ENCODE results near the gene BST1.

DNA sequence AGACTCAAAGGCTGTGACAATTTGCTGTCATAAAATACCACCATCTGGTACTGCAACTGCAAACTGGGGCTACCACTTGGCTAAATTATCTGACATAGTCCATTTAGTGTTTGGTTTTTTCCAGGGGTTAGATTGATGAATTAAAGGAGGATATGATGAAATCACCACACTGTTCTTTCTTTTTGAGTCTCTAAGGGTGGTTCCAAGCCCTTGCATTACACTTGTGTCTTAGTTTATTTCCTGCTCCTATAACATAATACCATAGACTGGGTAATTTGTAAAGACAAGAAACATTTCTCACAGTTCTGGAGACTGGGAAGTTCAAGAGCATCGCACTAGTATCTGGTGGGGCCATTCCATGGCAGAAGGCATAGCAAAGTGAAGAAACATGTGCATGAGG is 43.2 kb downstream of the BST1 start:
- TF ChIP-seq, protein P1, sequence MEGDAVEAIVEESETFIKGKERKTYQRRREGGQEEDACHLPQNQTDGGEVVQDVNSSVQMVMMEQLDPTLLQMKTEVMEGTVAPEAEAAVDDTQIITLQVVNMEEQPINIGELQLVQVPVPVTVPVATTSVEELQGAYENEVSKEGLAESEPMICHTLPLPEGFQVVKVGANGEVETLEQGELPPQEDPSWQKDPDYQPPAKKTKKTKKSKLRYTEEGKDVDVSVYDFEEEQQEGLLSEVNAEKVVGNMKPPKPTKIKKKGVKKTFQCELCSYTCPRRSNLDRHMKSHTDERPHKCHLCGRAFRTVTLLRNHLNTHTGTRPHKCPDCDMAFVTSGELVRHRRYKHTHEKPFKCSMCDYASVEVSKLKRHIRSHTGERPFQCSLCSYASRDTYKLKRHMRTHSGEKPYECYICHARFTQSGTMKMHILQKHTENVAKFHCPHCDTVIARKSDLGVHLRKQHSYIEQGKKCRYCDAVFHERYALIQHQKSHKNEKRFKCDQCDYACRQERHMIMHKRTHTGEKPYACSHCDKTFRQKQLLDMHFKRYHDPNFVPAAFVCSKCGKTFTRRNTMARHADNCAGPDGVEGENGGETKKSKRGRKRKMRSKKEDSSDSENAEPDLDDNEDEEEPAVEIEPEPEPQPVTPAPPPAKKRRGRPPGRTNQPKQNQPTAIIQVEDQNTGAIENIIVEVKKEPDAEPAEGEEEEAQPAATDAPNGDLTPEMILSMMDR (IDR thresholded peaks at IDR 0.05): no peak
- TF ChIP-seq ZBTB33 (IDR thresholded peaks at IDR 0.05; ENCODE audit: borderline replicate concordance, low read depth) (no peak), MAX (IDR thresholded peaks at IDR 0.05; ENCODE audit: low read depth) (no peak), RCOR1 (IDR thresholded peaks at IDR 0.05; ENCODE audit: low read length) (no peak), IRF3 (IDR thresholded peaks at IDR 0.05; ENCODE audit: low read depth, low read length) (no peak), POLR2AphosphoS5 (IDR thresholded peaks at IDR 0.05; ENCODE audit: low read depth, low read length) (no peak)
- TF ChIP-seq, protein P2, sequence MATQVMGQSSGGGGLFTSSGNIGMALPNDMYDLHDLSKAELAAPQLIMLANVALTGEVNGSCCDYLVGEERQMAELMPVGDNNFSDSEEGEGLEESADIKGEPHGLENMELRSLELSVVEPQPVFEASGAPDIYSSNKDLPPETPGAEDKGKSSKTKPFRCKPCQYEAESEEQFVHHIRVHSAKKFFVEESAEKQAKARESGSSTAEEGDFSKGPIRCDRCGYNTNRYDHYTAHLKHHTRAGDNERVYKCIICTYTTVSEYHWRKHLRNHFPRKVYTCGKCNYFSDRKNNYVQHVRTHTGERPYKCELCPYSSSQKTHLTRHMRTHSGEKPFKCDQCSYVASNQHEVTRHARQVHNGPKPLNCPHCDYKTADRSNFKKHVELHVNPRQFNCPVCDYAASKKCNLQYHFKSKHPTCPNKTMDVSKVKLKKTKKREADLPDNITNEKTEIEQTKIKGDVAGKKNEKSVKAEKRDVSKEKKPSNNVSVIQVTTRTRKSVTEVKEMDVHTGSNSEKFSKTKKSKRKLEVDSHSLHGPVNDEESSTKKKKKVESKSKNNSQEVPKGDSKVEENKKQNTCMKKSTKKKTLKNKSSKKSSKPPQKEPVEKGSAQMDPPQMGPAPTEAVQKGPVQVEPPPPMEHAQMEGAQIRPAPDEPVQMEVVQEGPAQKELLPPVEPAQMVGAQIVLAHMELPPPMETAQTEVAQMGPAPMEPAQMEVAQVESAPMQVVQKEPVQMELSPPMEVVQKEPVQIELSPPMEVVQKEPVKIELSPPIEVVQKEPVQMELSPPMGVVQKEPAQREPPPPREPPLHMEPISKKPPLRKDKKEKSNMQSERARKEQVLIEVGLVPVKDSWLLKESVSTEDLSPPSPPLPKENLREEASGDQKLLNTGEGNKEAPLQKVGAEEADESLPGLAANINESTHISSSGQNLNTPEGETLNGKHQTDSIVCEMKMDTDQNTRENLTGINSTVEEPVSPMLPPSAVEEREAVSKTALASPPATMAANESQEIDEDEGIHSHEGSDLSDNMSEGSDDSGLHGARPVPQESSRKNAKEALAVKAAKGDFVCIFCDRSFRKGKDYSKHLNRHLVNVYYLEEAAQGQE (IDR thresholded peaks at IDR 0.05; ENCODE audit: low read depth, low read length): no peak

Data from SK-N-SH (cell line).